ENCODE results near the gene TRAK1. TPM values are rescaled to one million over a fixed set of nuclear protein-coding genes. Genes with fewer than 3 reads are reported as not detected.

TRAK1 gene
- total and polyA plus RNA-seq, 2 experiments from 2014 or later, result 19.0 to 28.8 TPM

DNA sequence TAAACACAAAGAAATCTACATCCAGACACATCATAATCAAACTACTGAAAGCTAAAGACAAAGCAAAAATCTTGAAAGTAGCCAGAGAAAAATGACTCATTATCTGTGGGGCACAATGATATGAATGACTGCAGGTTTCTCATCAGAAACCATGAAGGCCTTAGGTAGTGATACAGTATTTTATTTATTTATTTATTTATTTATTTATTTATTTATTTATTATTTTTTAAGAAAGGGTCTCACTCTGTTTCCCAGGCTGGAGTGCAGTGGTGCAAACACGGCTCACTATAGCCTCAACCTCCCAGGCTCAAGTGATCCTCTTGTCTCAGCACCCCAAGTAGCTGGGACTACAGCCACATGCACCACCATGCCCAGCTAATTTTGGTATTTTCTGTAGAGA is 159.6 kb downstream of the TRAK1 start:
- no peak for DNase-seq (ENCODE audit: low spot score)
- no peaks in the 10 kb centered on the region for H4K20me1 ChIP-seq (ENCODE audit: insufficient read depth, poor library complexity, severe bottlenecking)
- WGBS (ENCODE audit: low lambda C conversion rate, missing lambda C conversion rate), result 94% methylated on average over 1 of the region's 1 CpG
- no peaks in the 10 kb centered on the region for H3K9me2 ChIP-seq (replicated peaks; ENCODE audit: insufficient read depth)
- H3K4me2 ChIP-seq, result no peak overlapping the region
- H3K79me2 ChIP-seq, result no peaks in the 10 kb centered on the region
- no peaks in the 10 kb centered on the region for H3K9me3 ChIP-seq (ENCODE audit: low read depth)
- H3K4me1 ChIP-seq (ENCODE audit: insufficient read depth), result no peaks in the 10 kb centered on the region
- H3K27ac ChIP-seq, result no peak overlapping the region
- peaks cover 40% of the 10 kb centered on the region for H3K27me3 ChIP-seq
- H2AFZ ChIP-seq, result no peak overlapping the region
- no peaks in the 10 kb centered on the region for H3K36me3 ChIP-seq (replicated peaks; ENCODE audit: insufficient read depth, low read depth)
- TF ChIP-seq CTCF (IDR thresholded peaks at IDR 0.05; ENCODE audit: poor library complexity), result no peak
- TF ChIP-seq EZH2phosphoT487 (IDR thresholded peaks at IDR 0.05; ENCODE audit: low read depth, severe bottlenecking, unreplicated experiment), result no peak
- TF ChIP-seq EZH2 (IDR thresholded peaks at IDR 0.05; ENCODE audit: borderline replicate concordance), result no peak
- H3K4me3 ChIP-seq, result no peak overlapping the region

DNA sequence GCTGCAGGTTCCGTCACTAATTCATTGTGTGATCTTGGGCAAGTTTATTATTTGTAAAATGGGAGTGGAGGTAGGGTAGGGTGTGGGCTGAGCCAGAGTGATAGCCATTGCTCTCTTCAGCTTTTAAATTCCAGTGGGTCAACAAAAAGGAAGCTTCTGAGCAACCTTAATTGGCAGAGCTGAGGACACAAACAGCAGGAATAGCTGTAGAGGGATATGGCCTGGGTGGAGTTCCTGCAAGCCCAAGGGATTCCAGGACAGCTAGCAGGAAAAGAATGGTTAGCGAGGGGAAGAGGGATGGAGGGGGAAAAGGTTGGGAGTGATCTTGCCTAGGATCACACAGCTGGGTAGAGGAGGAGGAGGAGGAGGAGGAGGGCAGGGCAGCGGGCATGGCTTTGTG is 163.4 kb downstream of the TRAK1 start:
- H3K4me1 ChIP-seq (ENCODE audit: insufficient read depth), result no peaks in the 10 kb centered on the region
- no peak overlapping the region for H3K4me2 ChIP-seq
- H3K27me3 ChIP-seq, result peaks cover 20% of the 10 kb centered on the region
- no peaks in the 10 kb centered on the region for H3K79me2 ChIP-seq
- no peak for DNase-seq (ENCODE audit: low spot score)
- H4K20me1 ChIP-seq (ENCODE audit: insufficient read depth, poor library complexity, severe bottlenecking), result no peaks in the 10 kb centered on the region
- H3K36me3 ChIP-seq (replicated peaks; ENCODE audit: insufficient read depth, low read depth), result no peaks in the 10 kb centered on the region
- TF ChIP-seq EZH2phosphoT487 (IDR thresholded peaks at IDR 0.05; ENCODE audit: low read depth, severe bottlenecking, unreplicated experiment) (no peak), CTCF (IDR thresholded peaks at IDR 0.05; ENCODE audit: poor library complexity) (no peak), EZH2 (IDR thresholded peaks at IDR 0.05; ENCODE audit: borderline replicate concordance) (no peak)
- H2AFZ ChIP-seq, result no peak overlapping the region
- H3K9me3 ChIP-seq (ENCODE audit: low read depth), result no peaks in the 10 kb centered on the region
- H3K9me2 ChIP-seq (replicated peaks; ENCODE audit: insufficient read depth), result no peaks in the 10 kb centered on the region
- no peak overlapping the region for H3K4me3 ChIP-seq
- no peak overlapping the region for H3K27ac ChIP-seq
- WGBS (ENCODE audit: low lambda C conversion rate, missing lambda C conversion rate), result 71% methylated on average over 2 of the region's 3 CpGs

DNA sequence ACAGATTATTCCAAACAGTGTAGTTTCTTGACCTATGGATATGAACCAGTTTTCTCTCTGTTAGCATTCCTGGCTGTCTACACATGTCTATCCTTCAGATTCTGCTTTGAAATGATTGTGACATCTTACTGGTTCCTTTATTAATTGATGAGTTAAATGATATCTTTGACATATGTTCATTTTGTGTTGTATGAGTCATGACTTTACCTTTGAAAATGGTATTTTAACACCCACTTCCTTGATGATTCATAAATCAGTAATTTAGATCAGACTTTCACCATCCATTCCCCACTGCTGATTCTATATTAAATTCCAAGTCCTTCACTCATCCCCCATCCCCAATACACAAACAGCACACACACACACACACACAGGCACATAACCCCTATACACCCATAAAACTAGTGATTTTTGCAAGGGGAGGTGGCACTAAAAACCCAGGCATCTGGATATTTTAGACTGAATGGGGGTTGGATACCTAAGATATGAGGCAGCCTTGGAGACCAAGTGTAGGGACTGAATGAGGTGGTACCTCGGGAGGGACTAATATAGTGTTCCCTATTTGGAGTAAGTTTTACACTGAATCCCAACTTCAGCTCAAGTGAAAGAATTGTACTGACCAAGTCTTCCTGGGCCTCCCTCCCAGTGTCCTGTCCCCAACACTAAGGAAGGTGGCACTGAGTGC is 165.1 kb downstream of the TRAK1 start:
- H4K20me1 ChIP-seq (ENCODE audit: insufficient read depth, poor library complexity, severe bottlenecking), result no peaks in the 10 kb centered on the region
- no peaks in the 10 kb centered on the region for H3K9me2 ChIP-seq (replicated peaks; ENCODE audit: insufficient read depth)
- TF ChIP-seq EZH2phosphoT487 (IDR thresholded peaks at IDR 0.05; ENCODE audit: low read depth, severe bottlenecking, unreplicated experiment) (no peak), CTCF (IDR thresholded peaks at IDR 0.05; ENCODE audit: poor library complexity) (no peak), EZH2 (IDR thresholded peaks at IDR 0.05; ENCODE audit: borderline replicate concordance) (no peak)
- no peak overlapping the region for H2AFZ ChIP-seq
- H3K4me2 ChIP-seq, result no peak overlapping the region
- peaks cover 34% of the 10 kb centered on the region for H3K27me3 ChIP-seq
- no peaks in the 10 kb centered on the region for H3K4me1 ChIP-seq (ENCODE audit: insufficient read depth)
- H3K79me2 ChIP-seq, result no peaks in the 10 kb centered on the region
- no peak for DNase-seq (ENCODE audit: low spot score)
- no peaks in the 10 kb centered on the region for H3K9me3 ChIP-seq (ENCODE audit: low read depth)
- no peaks in the 10 kb centered on the region for H3K36me3 ChIP-seq (replicated peaks; ENCODE audit: insufficient read depth, low read depth)
- WGBS (ENCODE audit: low lambda C conversion rate, missing lambda C conversion rate), result 94% methylated on average over 1 of the region's 1 CpG
- no peak overlapping the region for H3K27ac ChIP-seq
- no peak overlapping the region for H3K4me3 ChIP-seq
